Cardiac muscle cell (in vitro differentiated cells and primary cell): ENCODE results near the gene SLC25A30. TPM values are rescaled to one million over a fixed set of nuclear protein-coding genes. Genes with fewer than 3 reads are reported as not detected.
"Not testable (repeated sequence)": the region's sequence is repeated elsewhere in the genome, so short reads cannot be mapped to it uniquely, and the experiment has no call there.

Experiments used
- DNase-seq, 2 donors: peaks; one replicate each; pipeline versions ENCODE4 v3.0.0 to v3.0.0-alpha.2; 2010 to 2017; ENCODE audit warnings: low read depth in 1 of 2, low spot score in 1 of 2
- H3K27ac ChIP-seq: fragments of 200-600 bp; sonication (generic); 2 replicates; pipeline ENCODE4 v1.5.1; 2016
- H3K27me3 ChIP-seq: fragments of 200-600 bp; sonication (generic); 2 replicates; pipeline ENCODE4 v1.6.0; 2016; ENCODE audit warnings: control low read depth
- H3K36me3 ChIP-seq: fragments of 200-600 bp; sonication (generic); 2 replicates; pipeline ENCODE4 v1.5.1; 2016; ENCODE audit warnings: control low read depth
- H3K4me1 ChIP-seq: fragments of 200-600 bp; sonication (generic); 2 replicates; pipeline ENCODE4 v1.8.1; 2017; ENCODE audit warnings: low read depth, mild to moderate bottlenecking, mixed run types
- H3K4me3 ChIP-seq: fragments of 200-600 bp; sonication (generic); 2 replicates; pipeline ENCODE4 v1.5.1; 2016; ENCODE audit warnings: mild to moderate bottlenecking
- H3K9me3 ChIP-seq: fragments of 200-600 bp; sonication (generic); 2 replicates; pipeline ENCODE4 v1.5.1; 2017; ENCODE audit warnings: low read depth, mild to moderate bottlenecking, control low read depth
- CTCF ChIP-seq: IDR thresholded peaks from 2 replicates; pipeline ENCODE4 v1.5.1; 2012; ENCODE audit warnings: low read depth, mild to moderate bottlenecking, low read length
- polyA plus RNA-seq: library from polyadenylated mRNA; unstranded; fragments of >200 nt; fragmentation: Nextera tagmentation; extraction: Ambion mirVana; gene quantifications from 2 replicates; pipeline ENCODE4 v1.2.1, GENCODE V29; 2016
- total RNA-seq: library from RNA; depleted of rRNA; stranded (reverse); fragments of >200 nt; gene quantifications from 2 replicates; pipeline ENCODE4 v1.2.3, GENCODE V29; 2016

Gene SLC25A30
- total and polyA plus RNA-seq, 2 experiments from 2014 or later: 7.4 to 8.6 TPM

GRCh38 chr13:45436953-45437352 lies 18.8 kb upstream of the SLC25A30 start:
- Histone ChIP-seq H3K4me3 (no peak overlapping the region), H3K36me3 (no peaks in the 10 kb centered on the region), H3K27ac (no peak overlapping the region), H3K27me3 (no peaks in the 10 kb centered on the region), H3K4me1 (peaks cover 29% of the 10 kb centered on the region), H3K9me3 (no peaks in the 10 kb centered on the region)
- no peak for DNase-seq
- TF ChIP-seq CTCF: no peak

- Histone ChIP-seq H3K27ac (no peak overlapping the region), H3K9me3 (no peaks in the 10 kb centered on the region), H3K4me1 (peaks cover 26% of the 10 kb centered on the region), H3K36me3 (no peaks in the 10 kb centered on the region), H3K4me3 (no peak overlapping the region), H3K27me3 (no peaks in the 10 kb centered on the region)
- DNase-seq: no peak
- no peak for TF ChIP-seq CTCF
Observed at GRCh38 chr13:45436332-45436731, 18.2 kb upstream of the SLC25A30 start.

GRCh38 chr13:45434556-45435371 lies 16.6 kb upstream of the SLC25A30 start:
- TF ChIP-seq CTCF: no peak

GRCh38 chr13:45433381-45433790 lies 15.2 kb upstream of the SLC25A30 start:
- Histone ChIP-seq H3K27me3 (no peaks in the 10 kb centered on the region), H3K36me3 (no peaks in the 10 kb centered on the region), H3K4me3 (no peak overlapping the region), H3K27ac (peak overlapping the region; percentile 76), H3K9me3 (no peaks in the 10 kb centered on the region), H3K4me1 (peaks cover 14% of the 10 kb centered on the region)
- peak in 1 of 2 donors; percentile 27 for DNase-seq
- TF ChIP-seq CTCF: no peak

More at GRCh38 chr13:45434556-45435371, 16.6 kb upstream of the SLC25A30 start:
- no peaks in the 10 kb centered on the region for H3K27me3 ChIP-seq
- no peak overlapping the region for H3K27ac ChIP-seq
- H3K4me1 ChIP-seq: peaks cover 17% of the 10 kb centered on the region
- H3K4me3 ChIP-seq: no peak overlapping the region
- H3K36me3 ChIP-seq: no peaks in the 10 kb centered on the region
- no peaks in the 10 kb centered on the region for H3K9me3 ChIP-seq
- no peak for DNase-seq

- TF ChIP-seq CTCF: no peak
- H3K27me3 ChIP-seq: no peaks in the 10 kb centered on the region
- DNase-seq: no peak
- H3K4me3 ChIP-seq: no peak overlapping the region
- H3K27ac ChIP-seq: peak overlapping the region; percentile 76
- no peaks in the 10 kb centered on the region for H3K9me3 ChIP-seq
- no peaks in the 10 kb centered on the region for H3K36me3 ChIP-seq
- peaks cover 14% of the 10 kb centered on the region for H3K4me1 ChIP-seq
Observed at GRCh38 chr13:45432737-45433380, 14.7 kb upstream of the SLC25A30 start.

GRCh38 chr13:45426056-45426841 lies 8.1 kb upstream of the SLC25A30 start:
- H3K4me1 ChIP-seq, H3K4me3 ChIP-seq, H3K9me3 ChIP-seq, DNase-seq, H3K27me3 ChIP-seq, H3K27ac ChIP-seq, H3K36me3 ChIP-seq: not testable (repeated sequence)
